ENCODE measurements around the gene KLHL41.

The KLHL41 gene

DNA sequence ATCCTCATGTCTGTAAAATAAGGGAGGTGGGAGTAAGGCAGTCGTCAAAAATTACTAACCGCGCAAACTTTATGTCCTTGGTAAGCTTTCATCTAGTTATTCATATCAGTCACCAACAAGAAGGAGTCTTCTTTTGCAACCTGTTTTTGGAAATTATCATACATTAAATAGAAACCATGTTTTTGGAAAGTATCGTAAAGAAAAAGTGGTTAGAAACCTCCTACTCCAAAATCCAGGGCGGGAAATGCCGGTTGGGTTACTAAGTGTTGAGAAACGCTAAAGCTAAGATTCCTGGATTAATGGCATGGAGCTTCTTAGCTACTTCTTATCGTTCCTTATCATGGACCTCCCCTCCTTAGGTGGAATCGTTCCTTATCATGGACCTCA lies 29.4 kb upstream of the KLHL41 start:
- TF ChIP-seq, protein P1, sequence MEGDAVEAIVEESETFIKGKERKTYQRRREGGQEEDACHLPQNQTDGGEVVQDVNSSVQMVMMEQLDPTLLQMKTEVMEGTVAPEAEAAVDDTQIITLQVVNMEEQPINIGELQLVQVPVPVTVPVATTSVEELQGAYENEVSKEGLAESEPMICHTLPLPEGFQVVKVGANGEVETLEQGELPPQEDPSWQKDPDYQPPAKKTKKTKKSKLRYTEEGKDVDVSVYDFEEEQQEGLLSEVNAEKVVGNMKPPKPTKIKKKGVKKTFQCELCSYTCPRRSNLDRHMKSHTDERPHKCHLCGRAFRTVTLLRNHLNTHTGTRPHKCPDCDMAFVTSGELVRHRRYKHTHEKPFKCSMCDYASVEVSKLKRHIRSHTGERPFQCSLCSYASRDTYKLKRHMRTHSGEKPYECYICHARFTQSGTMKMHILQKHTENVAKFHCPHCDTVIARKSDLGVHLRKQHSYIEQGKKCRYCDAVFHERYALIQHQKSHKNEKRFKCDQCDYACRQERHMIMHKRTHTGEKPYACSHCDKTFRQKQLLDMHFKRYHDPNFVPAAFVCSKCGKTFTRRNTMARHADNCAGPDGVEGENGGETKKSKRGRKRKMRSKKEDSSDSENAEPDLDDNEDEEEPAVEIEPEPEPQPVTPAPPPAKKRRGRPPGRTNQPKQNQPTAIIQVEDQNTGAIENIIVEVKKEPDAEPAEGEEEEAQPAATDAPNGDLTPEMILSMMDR (IDR thresholded peaks at IDR 0.05; ENCODE audit: control extremely low read depth, extremely low read depth, low read depth, missing control alignments): no peak
- DNase-seq (ENCODE audit: extremely low spot score): no peak
- ChIA-PET POLR2A (no interaction called here), CTCF (interaction anchor here (0.6 to 6.8 kb wide), 16 partner anchors 9 to 752 kb away, joined by 3 to 44 read pairs (median 4); no protein-coding TSS in a partner anchor)

DNA sequence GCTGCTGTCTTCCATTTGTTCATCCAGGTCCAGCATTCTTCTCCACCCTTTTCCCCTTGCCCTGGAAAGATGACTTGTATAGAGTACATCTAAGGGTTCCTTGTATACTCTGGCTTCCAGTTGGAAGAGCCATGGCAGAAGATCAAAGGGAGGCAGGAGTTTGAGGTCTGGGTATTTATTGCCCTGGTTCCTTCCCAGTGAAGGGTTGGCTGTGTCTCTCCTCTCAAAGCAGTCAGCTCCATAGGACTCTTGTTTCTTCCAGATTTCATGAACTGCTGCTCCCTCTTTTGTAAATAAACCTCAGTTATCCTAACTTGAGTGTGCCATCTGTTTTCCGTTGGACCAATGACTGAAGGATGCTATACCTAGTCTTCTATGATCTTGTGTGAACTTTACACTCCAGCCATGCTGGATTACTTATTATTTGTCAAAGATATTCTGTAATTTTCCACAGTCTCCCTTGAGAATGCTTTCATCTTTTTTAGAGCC lies 23.8 kb upstream of the KLHL41 start:
- no peak for DNase-seq (ENCODE audit: extremely low spot score)
- ChIA-PET CTCF (no interaction called here), POLR2A (no interaction called here)
- TF ChIP-seq, protein P1 (IDR thresholded peaks at IDR 0.05; ENCODE audit: control extremely low read depth, extremely low read depth, low read depth, missing control alignments): no peak

DNA sequence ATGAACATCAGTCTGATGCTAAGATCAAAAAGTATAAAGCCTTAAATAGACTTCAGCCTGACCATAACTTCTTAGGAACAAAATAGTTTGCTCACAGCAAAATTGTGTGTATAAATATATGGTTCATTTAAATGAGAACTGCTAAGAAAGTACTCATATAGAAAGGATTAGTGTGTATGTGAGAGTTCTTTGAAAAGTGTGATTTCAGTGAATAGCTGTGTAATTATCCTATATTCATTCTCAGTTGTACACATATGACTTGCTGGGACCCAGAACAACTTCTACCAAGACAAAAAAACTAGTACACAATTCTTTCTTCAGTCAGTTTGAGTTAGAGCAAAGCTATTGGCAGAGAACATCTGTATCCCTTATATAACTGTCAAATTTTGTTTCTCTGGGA lies 23.0 kb upstream of the KLHL41 start:
- ChIA-PET CTCF (no interaction called here), POLR2A (no interaction called here)
- TF ChIP-seq, protein P1 (IDR thresholded peaks at IDR 0.05; ENCODE audit: control extremely low read depth, extremely low read depth, low read depth, missing control alignments): no peak
- no peak for DNase-seq (ENCODE audit: extremely low spot score)

DNA sequence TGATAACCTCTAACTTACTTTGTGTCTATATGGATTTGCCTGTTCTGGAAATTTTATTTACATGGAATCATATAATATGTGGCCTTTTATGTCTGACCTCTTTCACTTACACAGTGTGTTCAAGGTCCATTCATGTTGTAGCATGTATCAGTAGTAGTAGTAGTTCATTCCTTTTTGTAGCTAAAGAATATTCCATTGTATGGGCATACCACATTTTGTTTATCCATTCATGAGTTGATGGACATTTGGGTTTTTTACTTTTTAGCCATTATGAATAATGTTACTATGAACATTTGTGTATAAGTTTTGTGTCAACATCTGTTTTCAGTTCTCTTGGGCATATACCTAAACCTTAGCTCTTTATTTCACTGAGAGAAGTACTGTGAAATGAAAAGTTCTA lies 18.7 kb upstream of the KLHL41 start:
- CTCF ChIA-PET: interaction anchor here (1.1 to 1.4 kb wide), 4 partner anchors 9 to 37 kb away, joined by 3 to 5 read pairs (median 4); partner anchors contain the start of gene BBS5
- no peak for DNase-seq (ENCODE audit: extremely low spot score)
- TF ChIP-seq, protein P1 (IDR thresholded peaks at IDR 0.05; ENCODE audit: control extremely low read depth, extremely low read depth, low read depth, missing control alignments): no peak
- POLR2A ChIA-PET: no interaction called here

DNA sequence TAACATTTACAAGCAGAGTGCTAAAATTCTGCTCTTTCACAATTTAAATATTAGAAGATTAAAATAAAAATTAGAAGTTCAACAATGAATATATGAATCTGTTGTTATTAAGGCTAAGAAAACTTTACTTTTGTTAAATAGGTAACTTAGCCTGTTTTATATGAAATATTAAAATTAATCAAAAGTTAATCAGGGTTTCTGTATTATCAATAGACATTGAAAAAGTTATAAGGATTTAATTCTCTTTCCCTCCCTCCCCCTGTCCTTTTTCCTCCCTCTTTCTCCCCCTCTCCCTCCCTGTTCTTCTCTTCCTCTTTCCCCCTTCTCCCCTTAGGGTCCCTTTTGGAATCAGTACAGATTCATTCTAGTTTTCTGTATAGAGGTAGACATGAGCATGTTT lies 18.1 kb upstream of the KLHL41 start:
- no peak for DNase-seq (ENCODE audit: extremely low spot score)
- TF ChIP-seq, protein P1 (IDR thresholded peaks at IDR 0.05; ENCODE audit: control extremely low read depth, extremely low read depth, low read depth, missing control alignments): no peak
- POLR2A ChIA-PET: no interaction called here
- CTCF ChIA-PET: interaction anchor here (1.1 to 1.4 kb wide), 4 partner anchors 10 to 37 kb away, joined by 3 to 5 read pairs (median 4); partner anchors contain the start of gene BBS5

DNA sequence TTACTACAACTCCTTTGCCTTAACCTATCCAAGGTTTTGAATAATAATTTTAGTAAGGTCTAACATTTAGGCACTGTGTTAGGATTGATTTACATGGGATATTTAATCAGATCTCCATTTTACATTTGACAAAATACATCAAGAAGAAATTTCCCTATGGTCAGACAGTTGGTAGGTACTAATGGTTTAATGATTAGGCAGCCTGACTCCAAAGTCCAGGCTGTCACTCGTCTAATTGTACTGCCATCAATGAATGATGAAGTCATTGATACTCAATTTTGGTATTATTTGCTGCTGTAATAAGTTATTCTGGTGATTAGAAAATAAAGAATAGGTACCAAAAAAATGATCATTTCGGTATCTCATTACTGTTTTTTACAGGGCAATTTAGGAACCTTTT lies 16.1 kb upstream of the KLHL41 start:
- POLR2A ChIA-PET: no interaction called here
- CTCF ChIA-PET: interaction anchor here (1.0 to 1.3 kb wide), 5 partner anchors 8 to 41 kb away, joined by 3 to 5 read pairs (median 3); partner anchors contain the start of gene BBS5

More for the DNA sequence above, 16.1 kb upstream of the KLHL41 start:
- TF ChIP-seq, protein P1 (IDR thresholded peaks at IDR 0.05; ENCODE audit: control extremely low read depth, extremely low read depth, low read depth, missing control alignments): no peak
- no peak for DNase-seq (ENCODE audit: extremely low spot score)
